CD4-positive, alpha-beta T cell treated with Interleukin-17A for 1 hour (primary cell): ENCODE data around the gene NUDT16L1.
"Not testable (repeated sequence)": the region's sequence is repeated elsewhere in the genome, so short reads cannot be mapped to it uniquely, and the experiment has no call there.

ENCODE experiments used
- DNase-seq: peaks from one replicate; pipeline ENCODE4 v3.0.0-alpha.2; 2020

The NUDT16L1 gene

DNA sequence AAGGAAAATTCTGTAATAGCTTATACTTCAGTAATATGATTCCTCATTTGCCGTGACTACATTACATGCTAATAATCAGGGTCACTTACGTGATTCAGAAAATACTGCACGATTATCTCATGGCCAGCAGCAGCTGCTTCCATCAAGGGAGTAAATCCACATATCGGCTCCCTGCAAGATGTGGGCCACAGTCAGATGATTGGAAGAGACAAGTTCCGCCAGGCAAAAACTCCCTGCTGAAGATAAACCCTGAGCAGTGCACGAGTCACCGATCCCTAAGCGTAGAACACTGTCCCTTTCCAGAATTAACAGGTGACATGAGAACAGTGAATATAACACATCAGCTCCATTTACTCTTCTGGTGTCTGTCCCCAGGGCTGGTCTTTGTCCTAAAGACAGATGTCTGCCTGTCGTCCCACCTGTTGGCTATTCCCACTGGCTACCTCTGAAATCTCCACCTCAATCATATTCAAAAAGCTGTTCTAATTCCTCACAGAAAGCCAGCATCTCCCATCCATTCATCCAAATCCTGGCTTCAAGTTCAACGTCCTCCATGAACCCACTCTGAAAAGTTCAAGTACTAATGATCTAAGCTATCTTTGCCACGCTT is 31.4 kb downstream of the NUDT16L1 start:
- DNase-seq = no peak

DNA sequence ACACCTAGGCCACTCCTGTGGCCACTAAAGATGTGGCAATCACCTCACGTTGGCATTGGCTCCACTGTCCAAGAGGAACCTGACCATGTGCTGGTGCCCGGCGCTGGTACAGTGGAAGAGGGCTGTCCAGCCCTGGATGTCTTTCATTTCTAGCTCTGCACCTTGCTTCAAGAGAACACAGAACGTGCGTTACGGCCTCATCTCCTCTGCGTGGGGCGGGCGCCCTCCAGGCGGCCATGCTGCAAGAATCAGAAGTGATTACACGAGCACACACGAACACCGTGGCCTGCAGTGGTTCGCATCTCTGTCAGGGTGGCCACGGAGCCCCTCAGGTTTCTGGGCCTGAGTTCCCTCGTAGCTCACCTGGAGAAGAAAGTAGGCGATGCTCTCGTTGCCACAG is 33.3 kb downstream of the NUDT16L1 start:
- no peak for DNase-seq

DNA sequence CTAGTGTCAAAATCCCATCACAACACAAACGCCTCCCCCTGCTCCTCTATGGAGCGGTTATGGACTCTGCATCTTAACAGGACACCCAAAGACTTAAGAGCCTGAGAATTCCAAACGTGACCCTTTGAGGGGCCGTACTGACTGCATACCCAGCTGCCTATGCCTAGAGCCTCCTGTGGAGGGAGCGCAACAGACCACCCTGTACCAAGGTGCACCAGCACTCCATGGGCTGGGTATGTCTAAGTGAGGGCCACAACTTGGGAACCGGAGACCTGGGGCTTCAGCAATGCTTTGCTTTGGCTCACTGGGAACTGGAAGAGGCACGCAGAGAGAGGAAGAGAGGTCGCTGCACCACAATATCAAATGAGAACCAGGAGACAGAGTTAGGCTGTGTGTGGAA is 35.3 kb downstream of the NUDT16L1 start:
- DNase-seq = no peak

DNA sequence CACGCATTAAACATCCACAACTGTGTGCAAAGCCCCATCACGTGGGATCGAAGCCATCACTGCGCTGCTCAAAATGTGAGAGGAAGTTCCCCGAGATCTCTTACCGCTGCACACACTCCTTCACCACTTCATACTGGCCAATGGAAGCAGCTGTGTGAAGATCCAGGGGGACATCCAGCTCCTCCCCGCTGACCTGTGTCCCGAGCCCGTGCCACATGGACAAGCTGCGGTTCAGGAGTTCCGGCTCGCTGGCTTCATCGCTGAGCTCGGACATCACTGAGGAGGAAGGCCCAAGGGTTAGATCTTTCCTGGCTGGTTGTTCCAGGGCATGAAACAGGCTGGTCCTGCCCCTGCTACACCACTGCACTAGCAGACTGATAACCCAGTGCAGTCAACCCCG is 36.5 kb downstream of the NUDT16L1 start:
- DNase-seq = no peak

DNA sequence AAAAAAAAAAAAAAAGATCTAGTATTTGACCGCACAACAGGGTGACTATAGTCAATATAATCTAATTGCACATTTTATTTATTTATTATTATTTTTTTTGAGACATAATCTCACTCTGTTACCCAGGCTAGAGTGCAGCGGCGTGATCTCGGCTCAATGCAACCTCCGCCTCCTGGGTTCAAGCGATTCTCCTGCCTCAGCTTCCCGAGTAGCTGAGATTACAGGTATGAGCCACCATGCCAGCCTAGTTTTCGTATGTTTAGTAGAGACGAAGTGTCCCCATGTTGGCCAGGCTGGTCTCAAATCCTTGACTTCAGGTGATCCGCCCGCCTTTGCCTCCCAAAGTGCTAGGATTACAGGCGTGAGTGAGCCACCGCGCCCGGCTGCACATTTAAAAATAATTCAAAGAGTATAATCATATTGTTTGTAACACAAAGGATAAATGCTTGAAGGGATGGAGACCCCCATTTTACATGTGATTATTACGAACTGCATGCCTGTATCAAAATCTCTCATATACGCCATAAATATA is 39.9 kb downstream of the NUDT16L1 start:
- DNase-seq = no peak

DNA sequence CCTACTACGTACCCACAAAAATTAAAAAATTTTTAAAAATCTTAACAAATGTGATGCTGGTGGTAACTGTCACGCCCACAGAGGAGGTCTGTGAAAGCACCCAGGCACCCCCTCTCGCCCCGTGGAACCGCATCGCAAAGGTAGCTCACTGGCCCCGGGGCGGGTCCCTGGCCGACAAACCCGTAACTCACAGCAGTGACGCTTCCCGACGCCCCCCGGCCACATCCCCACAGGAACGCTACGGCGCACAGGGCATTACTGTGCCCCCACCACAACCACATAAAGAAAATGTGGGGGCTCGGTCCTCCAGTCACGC is 40.3 kb downstream of the NUDT16L1 start:
- DNase-seq = no peak

DNA sequence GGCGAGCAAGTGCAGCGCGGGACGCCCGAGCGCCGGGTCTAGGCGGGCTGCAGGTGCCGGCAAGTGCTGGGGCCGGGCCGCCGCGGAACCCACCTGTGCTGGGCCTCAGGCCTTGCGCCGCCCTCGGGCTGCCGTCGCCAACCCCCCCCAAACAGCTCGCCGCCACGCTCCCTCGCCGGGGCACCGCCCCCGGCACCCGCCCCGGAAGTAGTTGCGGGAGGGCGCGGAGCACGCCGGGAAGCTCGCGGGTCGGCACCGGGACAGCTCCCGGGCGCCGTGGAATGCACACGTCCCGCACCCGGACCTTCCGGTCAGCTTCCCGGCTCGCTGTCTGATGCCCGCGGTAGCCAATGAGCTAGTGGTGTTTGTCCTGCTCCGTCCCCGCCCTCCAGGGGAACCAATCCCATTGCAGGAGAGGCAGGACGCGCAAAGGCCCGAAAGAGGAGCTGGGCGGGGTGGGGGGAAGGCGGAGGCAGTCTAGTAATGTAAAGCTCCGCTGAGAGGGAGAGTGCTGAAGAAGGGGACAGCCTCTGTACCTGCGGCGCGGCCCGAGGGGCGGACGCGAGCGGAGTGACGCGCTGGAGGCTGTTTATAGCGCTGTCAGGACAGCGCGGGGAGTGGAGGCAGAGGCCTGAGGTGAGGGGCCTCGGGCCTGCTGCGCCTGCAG is 40.8 kb downstream of the NUDT16L1 start, which contains the start of the genes ANKS3 and DNAAF8:
TSS of gene ANKS3 (minus strand) at position 209 of the 667 bp plus-strand sequence. CDS start 4,122 bp downstream, outside the sequence.
TSS of gene DNAAF8 (plus strand) at position 475 of the 667 bp plus-strand sequence. CDS start 1,978 bp downstream, outside the sequence.
- DNase-seq = peak; percentile 79

DNA sequence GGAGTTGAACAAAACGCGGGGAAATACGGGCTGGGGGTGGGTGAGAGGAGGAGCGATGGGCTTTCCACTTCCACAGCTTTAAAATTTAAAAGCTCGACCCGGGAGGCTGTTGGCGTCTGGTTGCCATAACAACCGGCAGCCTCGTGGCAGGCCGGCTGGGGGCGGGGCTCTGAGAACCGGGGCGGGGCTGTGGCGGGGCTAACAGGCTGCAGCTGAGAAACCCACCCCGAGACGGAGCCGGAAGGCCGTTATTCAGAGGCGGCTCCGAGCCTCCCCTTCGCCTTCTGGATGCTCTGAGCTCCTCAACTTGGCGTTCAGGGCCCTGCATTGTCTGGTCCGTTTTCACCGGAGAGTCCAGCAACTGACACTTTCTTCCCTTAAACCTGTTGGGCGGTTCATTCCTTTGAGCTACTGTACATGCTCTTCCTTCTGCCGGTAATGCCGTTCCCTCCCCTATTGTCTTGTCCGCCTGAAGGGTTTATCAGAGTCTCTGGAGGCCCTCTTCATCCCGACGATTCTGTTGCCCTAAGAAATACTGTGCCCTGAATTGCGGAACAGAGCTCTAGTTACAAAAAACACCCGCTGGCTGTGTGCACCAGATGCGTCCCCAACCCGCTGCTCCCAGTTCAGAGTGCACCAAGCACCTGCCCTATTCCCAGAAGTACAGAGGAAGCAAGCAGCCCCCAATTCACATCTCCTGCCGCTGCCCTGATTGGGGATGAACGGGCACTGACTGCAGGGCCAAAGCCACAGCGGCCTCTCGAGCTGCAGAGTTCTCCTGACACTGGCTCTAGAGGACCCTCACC is 41.6 kb downstream of the NUDT16L1 start:
- DNase-seq = peak; percentile 94

DNA sequence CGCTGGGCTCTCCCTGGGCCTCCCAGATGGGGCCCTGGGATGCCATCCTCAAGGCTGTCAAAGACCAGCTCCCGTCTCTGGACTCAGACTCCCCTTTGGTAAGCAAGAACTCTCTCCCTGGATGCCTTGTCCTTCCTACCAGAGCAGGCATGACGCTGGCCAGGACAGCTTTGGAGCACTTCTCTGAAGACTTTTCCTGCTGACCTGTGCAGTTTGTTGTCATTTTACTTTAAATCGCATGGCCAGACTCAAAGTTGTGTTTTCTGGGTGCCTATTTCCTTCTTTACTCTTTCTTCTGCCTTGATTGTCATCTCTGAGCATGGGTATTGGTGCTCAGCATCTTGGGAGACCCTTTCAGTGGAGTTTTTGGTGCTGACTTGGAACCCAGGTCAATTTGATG is 43.2 kb downstream of the NUDT16L1 start:
- DNase-seq = no peak

DNA sequence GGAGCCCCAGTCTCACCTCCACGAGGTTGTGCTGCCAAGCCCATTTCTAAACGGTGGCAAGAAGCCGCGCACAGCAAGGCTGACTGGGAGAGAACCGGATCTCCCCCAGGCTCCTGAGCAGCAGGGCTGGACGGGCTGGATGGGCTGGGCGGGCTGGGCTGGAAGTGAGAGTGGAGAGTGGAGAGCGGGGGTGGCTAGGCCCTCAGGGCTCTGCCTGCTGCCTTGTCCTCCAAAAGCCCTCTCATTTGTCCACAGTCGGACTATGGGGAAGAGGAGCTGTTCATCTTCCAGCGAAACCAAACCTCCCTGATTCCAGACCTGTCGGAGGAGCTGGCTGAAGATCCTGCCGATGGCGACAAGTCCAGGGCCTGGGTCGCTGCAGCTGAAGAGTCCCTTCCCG is 44.2 kb downstream of the NUDT16L1 start:
- no peak for DNase-seq

DNA sequence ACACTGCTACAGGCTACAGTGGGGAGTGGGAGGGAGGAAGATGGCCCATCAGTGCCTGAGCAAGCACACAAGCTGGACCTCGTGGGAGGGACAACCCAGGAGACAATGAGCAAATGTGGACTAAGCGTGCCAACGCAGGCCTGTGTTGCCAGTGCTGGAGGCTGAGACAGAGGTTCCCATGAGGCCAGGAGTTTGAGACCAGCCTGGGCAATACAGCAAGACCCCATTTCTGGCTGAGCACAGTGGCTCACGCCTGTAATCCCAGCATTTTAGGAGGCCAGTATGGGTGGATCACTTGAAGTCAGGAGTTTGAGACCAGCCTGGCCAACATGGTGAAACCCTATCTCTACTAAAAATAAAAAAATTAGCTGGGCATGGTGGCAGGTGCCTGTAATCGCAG is 45.0 kb downstream of the NUDT16L1 start:
- not testable (repeated sequence) for DNase-seq

DNA sequence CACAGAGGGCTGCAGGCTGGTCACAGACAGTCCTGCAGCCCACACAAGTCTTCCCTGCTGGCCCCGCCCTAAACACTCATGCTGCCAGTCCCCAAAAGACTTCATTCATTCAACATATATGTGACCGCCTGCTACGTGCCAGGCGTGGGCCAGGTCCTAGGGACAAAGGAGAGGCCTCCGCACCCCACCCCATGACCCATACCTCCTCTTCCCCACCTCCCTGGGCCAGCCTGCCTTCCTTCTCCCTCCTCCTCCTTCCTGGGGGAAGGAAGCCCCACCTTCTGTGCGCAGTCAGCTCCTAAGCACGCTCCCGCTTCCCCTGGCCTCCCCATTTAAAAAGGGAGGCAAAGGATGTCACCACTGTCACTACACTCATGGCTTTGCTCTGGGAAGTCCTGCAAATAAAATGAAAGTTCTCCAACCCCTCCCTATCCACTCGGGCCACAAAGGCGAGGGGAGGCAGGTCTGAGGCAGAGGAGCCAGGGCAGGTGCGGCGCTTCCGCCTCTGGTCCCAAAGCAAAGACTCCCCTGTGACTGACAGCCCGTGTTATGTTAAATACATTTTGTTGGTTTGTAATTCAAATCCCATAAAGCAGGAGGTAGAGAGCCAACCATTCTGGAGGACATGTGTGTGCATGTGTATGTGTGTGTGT is 50.0 kb downstream of the NUDT16L1 start:
- DNase-seq = no peak

DNA sequence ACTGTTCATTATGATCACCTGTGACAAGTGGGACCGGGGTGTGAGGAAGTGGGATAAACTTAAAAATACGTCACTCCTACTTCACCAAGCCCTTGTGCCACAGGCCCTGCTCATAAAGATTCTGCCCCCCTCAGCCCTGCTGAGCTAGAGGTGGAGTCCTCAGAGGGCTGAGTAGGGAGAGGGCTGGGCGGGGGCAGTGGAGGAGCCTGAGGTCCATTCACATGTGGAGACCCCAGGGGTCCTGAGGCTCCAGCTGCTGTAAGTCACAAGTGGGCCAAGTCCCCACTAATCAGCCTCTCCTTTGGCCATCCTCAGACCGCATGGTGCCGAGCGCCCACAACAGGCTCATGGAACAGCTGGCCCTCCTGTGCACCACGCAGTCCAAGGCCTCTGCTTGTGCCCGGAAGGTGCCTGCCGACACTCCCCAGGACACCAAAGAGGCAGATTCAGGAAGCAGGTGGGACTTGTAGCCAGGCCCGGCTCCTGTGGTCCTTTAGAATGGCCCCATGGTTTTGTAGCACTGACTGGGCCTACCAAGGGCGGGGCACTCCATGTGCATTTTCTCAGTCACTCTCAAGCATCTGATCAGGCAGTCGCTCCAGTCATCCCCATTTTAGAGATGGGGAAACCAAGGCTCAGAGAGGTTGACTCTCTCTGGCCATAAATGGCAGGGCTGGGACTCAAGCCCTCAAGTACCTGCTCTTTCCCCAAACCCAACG is 51.4 kb downstream of the NUDT16L1 start:
- no peak for DNase-seq

DNA sequence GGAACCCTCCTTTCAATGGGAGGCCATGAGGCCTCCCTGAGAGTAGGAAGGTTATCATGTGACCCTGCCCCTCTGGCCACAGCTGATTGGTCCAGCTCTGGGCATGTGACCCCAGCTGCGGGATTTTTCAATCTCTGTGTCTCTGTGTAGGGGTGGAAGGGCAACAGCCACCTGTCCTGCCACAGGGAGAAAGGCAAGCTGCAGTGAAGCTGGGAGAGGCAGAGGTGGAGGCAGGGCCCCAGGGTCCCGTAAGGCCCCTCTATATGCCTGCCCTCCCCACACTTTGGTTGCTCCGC is 51.9 kb downstream of the NUDT16L1 start:
- DNase-seq = no peak
